Colon (tissue), 2 donors: ENCODE results near the gene SMCP.

Source experiments
- FAIRE-seq: peaks from 2 replicates; lab custom pipeline; 2012; peaks lifted over from hg19 to GRCh38; lab: Jason Lieb, UNC
- donor health status: control.
- donor health status: control.

Gene SMCP, protein sequence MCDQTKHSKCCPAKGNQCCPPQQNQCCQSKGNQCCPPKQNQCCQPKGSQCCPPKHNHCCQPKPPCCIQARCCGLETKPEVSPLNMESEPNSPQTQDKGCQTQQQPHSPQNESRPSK

DNA sequence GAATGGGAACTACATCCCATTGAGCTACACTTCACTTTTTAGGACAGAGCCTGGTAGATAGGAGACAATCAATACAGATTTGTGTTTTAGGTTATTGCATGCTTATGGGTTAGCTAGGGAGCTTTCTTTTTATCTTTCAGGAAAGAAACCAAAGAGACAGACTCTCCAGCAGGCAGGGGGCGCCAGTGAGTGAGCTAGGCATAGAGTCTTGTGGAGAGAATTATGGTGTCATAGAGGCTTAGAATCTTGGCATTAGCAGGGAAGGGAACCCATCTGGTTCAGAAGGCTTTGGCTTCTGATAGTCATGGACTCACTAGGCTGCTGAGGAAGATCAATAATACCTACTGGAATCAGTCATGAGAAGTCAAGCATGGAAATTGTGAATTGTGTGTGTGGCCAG lies at the start of gene SMCP:
Gene SMCP, plus strand, starts transcription at position 281 of the 400 bp plus-strand sequence. CDS start 6,101 bp downstream, outside the sequence.
- no peak for FAIRE-seq

DNA sequence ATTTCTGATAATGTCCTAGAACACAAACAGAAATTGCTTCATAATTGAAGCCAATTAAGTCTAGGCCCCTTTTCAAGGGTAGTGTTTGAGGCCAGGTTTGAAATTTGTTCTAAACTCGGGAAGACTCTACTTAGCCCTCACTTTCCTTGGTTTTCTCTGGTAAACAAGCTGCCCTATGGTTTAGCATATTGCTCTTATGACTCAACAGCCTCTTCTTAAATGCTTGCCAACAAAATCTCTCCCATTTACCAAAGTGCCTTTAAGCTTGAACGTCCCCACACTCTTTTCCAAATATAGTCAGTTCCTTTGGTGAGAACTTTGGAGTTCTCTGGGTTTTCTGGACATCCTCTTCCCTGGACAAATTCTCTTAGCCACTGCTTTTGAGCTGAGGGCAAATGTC lies 41.3 kb upstream of the SMCP start:
- FAIRE-seq: no peak

DNA sequence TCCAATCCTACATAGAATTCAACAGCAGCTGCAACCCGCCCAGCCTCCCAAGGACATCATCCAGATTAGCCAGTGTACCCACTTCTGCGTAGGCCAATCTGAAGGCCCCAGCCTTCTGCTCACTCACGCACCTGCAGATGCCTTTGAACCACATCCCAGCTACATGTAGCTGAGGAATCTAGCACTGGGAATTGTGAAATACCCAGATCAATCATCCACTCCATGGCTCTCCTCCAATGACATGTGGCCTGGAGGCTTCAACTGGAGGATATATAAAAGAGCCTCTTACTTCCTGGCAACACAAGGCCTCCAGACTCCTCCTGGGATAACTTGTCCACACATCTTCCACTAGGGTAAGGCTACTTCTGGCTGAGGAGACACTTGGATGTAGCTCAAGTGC lies 35.6 kb upstream of the SMCP start, which contains the start of gene LCE6A:
Gene LCE6A, plus strand, starts transcription at position 301 of the 400 bp plus-strand sequence. CDS start 665 bp downstream, outside the sequence.
- FAIRE-seq: no peak

DNA sequence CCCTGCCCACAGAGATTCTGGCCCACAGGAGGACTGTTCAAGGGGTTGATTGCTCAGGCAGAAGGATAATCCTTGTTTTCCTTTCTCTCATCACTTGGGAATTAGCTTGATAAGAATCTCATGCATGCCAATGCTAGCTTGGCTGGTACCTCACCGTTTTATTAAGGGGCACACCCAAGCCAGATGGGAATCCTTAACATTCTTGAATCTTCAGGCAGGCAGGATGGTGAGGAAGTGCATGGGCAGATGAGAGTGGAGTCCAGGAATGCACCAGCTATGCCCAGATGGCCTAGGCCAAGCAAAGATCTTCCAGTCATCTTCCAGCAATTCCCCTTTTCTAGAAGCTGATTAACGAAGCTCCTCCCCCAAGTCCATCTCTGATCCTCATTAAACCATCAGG lies 22.5 kb upstream of the SMCP start:
- FAIRE-seq: no peak

DNA sequence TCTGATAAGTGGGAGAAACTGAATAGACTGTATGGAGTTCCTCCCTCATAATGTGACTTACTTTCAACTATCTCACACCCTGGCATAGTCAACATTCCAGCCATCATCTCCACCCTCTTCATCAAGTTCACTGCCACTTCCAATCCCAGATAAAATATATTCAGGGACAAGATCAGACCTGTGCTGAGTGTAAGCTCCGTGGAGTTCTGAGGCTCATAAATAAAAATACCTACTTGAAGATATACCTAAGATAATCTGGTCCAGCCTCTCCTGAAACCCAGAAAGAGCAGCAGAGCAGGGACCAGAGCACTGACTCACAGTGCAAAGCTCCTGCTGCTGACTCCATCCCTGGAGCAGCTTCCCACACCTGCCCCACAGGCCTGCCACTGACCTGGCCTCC lies 20.1 kb upstream of the SMCP start:
- FAIRE-seq: no peak

DNA sequence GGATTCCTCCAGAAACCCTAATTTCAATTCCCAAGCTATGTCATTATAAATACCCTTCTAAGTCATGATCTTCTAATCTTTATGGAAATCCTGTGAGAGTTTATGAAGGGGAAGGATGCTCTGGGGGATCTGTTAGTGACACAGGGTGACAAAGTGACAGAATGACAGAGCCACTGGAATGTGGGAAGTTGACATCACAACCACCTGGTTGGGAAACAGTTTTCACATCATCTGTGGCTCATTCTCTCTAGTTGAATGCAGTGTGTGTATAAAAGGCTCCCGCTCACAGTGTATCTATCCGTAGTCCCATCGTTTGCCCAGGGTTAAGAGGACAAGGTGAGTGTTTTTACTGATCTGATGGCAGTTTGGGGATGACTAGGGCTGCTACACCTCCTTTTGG lies 18.4 kb upstream of the SMCP start, which contains the start of gene LCE7A:
Gene LCE7A, plus strand, starts transcription at position 301 of the 400 bp plus-strand sequence. CDS start 702 bp downstream, outside the sequence.
- no peak for FAIRE-seq

DNA sequence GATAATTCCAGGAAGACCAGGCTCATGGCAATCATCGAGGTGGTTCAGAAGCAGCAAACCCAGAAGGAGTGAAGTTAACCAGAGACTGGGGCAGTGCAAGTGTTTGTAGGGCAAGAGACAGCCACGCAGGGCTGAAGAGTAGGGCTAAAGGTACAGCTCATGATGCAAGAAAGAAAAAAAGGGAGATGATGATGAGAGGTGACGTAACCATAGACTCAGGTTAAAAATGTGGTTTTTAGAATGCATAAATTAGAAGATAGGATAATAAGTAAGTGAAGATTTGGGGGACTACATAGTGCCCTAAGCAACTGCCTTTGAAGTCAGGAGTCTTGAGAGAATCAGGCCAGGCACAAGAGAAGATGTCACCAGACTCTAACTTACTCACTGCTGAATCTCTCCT lies 18.0 kb upstream of the SMCP start:
- no peak for FAIRE-seq

DNA sequence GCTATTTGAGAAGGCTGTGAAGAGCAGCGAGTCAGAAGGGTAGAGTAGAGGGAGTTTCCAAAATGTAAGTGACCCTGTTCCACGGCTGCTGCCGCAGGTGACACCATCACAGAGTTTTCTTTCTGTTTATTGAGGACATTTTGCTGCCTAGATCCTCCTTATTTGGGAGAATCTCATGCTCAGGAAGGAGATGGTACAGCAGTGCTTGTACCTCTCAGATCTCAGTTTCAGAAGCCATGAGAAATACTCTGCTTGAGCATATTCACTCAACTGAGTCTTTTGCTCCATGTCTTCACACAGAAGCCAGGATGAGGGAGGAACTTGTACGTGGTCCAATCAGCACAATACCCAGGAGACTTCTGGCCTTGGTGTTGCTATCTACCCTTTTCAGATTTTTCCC lies 16.7 kb upstream of the SMCP start:
- FAIRE-seq: no peak

DNA sequence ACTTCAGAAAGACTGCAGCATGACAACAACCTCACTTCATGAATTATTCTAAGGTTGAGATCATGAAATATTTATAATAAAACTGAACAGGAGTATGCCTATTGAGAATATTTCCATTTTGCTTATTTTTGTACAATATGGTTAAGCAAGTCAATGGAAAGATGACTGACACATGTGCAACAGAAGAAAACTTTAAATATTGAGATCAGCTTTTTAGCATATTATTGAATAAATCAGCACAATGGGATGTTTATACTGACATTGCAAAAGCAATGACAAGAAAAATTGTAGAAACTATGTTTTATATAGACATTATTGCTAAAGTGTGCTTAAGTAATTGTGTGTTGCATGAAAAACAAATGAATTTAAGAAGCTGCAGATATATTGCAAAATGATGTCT lies 13.7 kb upstream of the SMCP start:
- no peak for FAIRE-seq

DNA sequence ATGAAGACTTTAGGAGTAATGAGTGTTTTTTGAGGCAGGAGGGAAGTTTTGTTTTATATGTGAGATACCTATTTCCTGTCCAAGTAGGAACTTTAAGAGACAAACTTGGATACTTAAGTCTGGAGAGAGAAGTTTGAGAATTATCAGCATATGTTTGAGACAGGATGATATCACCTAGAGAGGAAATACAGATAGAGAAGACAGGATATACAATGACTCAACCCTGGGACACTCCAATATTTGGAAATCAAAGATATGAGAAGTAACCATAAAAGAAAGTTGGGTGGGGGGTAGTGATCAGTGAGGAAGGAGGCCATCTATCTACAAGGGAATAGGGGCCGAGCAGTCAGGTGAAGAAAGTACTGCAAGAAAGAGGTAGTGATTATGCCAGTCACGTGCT lies 11.8 kb upstream of the SMCP start:
- no peak for FAIRE-seq

DNA sequence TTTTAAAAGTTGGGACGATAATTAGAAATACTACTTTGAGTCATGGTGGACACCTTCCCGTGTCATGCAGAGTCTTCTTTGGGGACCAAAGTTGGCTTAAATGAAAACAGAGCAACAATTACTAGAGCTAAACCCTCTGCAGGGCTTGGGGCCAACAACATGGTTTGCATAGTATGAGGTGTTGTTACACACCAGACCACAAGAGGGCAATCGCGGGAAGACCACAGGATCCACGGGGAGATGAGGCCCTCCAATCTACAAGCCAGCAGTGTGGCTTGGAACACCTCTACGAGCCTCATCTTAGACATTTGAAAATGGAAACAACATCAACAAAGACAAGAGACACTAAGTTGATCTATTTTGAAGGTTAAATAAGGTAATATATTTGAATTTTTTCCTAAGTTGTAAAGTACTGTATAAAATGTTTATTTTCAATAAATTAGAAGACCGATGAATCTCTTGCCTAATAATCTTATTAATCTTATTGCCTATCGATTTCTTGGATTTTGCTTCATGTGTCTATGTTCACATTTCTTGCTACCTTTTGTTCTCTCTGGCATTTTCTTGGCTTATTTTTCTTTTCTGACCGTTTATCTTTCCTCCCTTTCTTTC lies 8.2 kb upstream of the SMCP start:
- no peak for FAIRE-seq

DNA sequence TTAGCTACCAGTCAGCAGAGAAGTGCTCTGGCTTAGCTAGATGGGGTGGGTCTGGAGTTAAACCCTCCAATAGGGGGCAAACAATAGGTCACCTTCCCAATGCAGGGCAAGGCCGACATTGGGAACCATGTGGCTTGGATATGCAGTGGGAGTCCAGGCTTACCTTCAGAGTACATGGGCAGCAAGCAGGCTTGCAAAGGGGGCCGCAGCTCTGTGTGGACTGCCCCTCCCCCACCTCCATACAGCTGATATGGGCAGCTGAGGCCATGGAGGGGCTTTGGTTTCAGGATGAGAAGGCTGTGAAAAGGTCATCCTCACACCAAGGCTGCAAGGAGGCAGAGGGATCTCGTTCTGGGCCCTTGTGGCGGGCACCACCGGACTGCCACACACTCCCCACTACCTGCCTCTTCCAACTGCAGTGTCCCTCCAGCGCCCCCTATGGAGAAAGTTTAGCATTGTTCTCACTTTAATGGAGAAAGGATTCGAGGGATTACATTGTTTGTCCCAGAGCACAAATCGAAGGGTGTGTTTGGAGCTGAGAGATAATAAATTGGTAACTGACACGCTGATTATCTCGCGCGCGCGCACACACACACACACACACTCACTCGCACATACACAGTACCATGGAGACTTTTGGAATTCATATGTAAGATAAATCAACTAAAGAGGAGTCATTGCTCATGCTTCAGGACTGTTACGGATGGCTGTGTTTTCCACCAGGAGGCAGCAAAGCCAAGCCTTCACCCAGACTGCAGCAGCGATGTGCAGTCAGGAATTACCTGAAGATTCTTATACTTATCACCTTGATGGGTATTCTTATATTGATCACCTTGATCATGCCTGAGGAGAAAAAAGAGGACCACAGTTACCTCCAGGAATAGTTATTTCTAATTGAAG lies 7.0 kb upstream of the SMCP start:
- FAIRE-seq: no peak

DNA sequence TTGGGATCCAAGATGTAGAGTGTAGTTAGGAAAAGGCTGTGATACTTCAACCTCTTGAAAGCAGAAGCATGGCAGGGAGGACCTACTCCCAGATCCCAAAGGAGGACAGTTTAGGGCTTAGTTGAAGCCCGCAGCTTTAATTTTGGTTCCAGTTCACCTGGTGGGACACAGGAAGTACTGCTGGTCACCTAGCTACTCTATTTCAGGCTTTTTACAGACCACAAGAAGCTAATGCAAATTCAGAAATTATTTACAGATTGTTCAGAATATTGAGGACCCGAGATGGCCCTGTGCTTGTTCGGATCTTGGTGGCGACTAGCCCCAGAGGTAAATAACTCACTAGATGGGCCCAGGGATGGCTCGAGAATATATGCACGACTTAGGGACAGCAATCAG lies 6.4 kb upstream of the SMCP start:
- no peak for FAIRE-seq

DNA sequence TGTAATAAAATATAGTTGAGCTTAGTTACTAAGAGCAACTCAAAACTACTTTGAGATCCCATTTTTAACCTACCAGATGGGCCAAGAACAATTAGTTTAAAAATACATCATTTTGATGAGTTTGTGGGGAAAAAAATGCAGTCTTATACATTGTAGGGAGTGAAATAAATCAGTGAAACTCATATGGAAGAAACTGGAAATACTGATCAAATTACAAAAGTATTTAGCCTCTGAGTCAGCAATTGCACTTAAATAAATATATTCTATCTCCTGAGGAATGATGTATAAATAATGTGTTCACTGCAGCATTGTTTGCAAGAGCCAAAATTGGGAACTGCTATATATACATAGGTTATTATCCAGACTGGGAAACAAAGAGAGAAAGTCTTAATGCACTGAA lies 4.6 kb upstream of the SMCP start:
- no peak for FAIRE-seq

DNA sequence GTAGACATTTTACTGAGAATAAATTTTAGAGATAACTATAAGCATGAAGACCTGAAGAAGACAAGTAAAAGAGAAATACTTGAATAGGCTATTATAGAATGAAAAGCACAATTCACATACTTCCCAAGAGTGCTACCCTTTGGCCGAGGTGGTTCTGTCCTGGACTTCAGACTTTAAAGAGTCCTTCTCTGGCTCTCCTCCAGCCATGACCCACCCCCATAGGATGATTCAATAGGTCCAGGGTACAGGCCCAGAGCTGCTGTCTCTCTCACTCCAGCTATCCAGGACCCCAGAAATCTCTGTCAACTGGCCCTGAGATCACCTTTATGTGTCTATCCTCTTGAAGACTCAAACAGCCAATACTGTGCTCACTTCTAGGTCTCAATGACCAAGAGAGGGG lies 1.3 kb upstream of the SMCP start:
- no peak for FAIRE-seq

DNA sequence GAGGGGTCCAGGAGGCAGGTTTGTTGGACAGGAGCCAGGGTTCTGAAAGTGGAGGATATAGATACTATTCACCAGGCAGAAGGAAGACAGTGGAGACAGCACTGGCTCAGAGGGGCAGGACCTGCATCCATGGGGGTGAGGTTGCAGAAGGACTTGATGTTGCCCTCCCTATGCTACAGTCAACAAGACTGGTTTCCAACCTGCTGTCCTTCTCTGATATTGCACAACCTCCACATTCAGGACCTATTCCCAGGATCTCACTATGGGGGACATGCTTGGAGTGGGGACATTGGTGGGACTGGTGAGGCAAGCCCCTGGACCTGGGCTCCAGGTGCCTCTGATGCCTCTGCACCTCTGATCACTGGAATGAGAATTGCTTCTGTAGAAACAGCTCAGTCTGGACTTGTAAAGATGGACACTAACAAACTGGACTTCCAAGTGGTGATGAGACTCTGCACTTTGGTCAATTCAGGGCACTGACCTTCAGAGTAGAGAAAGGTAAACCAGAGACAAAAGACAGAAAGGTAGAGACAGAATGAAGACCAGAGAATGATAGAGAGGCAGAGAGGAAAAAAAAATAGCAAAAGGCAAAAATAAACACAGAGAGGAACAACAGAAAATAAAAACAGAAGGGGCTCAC lies 1.6 kb downstream of the SMCP start:
- no peak for FAIRE-seq

DNA sequence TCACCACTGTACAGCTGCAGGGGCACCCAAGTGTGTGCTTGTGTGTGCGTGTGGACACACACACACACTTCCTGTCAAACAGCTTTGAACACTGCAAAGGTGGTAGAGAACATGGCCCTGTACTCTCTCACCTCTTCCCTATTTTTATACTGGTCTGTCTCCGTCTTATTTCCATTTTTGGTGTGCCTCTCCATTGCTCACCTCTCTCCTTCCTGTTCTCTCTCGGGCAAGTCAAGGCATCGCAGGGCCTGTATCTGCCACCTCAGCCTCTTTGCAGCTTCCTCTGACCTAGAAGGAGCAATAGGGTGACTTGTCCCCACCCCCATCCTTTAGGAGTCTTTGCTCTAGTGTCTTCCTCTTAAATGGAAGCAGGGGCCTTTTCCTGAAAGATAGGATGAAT lies 2.2 kb downstream of the SMCP start:
- FAIRE-seq: no peak

DNA sequence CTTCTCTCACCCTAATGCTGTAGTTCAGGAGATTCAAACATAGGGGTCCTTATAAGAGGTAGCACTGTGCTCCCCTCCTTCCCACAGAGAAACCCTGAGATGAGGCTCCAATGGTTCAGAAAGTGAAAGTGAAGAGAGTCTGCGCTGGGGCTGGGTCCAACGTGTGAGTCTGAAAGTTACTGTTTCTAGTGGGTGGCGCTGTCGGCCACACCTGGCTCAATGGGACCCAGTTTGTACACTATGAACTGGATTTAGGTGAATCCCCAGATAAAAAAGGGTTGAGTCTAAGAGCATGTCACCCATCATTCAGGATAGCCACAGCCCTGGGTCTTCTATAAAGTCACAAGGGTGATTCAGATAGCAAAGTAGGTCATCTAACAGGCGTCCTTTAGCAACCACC lies 2.8 kb downstream of the SMCP start:
- no peak for FAIRE-seq

DNA sequence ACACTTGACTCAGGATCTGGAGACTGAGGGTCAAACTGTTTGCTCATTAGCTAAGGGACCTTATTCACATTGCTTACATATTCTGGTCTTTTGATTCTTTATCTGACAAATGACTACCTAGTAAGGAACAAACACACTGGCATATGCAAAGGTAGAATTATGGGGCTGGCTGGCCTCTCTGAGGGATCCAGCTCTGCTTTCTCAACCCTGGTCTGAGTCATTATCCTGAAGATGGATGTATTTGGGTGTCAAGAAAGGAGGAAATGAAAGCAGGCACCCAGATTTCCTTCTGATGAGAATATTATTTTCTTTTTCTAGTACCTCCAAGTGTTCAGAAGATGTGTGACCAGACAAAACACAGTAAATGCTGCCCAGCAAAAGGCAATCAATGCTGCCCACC lies 6.0 kb downstream of the SMCP start:
- FAIRE-seq: no peak

DNA sequence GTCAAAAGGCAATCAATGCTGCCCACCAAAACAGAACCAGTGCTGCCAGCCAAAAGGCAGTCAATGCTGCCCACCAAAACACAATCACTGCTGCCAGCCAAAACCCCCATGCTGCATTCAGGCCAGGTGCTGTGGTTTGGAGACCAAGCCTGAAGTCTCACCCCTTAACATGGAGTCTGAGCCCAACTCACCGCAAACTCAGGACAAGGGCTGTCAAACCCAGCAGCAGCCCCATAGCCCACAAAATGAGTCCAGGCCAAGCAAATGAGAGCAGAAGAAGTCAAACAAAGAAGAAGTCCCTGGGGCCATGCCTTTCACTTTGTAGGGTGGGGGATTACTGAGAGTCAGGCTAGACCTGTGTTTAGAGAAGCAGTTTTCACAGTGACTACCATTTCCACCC lies 6.4 kb downstream of the SMCP start:
- FAIRE-seq: no peak

DNA sequence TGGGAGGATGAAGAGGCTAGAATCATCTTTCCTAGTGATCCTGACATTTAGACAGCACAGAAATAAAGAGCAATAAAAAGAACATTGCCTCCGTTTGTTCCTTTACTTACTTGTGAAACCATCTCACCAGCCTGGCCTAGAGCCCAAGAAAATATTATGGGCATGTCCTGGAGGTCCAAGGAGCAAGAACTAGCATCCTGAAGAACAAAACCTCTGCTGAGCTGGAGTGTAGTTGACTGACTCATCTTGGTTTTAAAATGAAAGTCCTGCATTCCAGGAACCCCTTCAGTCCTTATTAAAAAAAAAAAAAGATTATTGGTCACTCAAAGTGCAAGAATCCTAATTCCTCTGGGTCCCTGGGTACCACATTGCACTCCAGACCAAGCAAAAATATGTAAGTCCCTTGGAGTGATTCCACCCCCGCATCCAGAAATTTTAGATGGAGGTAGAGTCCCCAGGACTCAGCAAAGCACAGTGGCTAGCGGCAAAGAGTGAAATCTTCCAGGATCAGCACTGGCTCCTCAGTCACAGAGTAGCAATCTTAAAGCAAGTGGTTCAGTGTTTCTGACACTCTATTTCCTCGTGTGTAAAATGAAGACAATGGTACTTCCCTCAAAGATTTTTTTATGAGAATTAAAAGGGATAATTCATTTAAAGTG lies 7.0 kb downstream of the SMCP start:
- no peak for FAIRE-seq

DNA sequence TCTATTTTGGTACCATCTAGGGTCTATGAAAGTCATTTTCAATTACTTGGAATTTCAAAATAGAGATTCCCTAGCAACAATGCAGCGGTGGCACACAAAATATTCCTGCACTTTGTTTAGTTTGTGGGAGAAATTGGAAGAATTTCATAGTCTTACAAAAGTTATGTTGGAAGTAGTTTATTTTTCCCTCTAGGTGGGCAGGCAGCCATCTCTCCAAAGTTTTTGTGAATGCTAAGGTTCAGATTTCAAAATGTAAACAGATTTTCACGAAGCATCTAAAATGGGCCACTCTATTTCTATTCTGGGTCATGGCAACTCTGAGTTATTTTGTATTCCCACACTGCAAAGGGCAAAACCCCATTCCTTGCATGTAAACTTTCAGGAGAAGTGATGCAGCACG lies 8.0 kb downstream of the SMCP start:
- no peak for FAIRE-seq
